SU-DHL-6 (cell line): ENCODE results near the gene SPHKAP.

ENCODE experiments used
- EZH2phosphoT487 ChIP-seq: fragments of 200-600 bp; sonication (generic), shearing (Covaris generic); conservative IDR thresholded peaks from 2 replicates; pipeline ENCODE4 v1.6.1; 2018; ENCODE audit warnings: mild to moderate bottlenecking, antibody characterized with exemption, low read length, moderate library complexity, mixed read lengths
- TF ChIP-seq, protein P1 (sequence below): fragments of 200-600 bp; sonication (generic); IDR thresholded peaks from one replicate; pipeline ENCODE4 v1.5.1; 2017; ENCODE audit warnings: antibody characterized with exemption, mild to moderate bottlenecking, low read length, moderate library complexity; ENCODE audit not compliant: insufficient read depth, poor library complexity, severe bottlenecking

DNA sequence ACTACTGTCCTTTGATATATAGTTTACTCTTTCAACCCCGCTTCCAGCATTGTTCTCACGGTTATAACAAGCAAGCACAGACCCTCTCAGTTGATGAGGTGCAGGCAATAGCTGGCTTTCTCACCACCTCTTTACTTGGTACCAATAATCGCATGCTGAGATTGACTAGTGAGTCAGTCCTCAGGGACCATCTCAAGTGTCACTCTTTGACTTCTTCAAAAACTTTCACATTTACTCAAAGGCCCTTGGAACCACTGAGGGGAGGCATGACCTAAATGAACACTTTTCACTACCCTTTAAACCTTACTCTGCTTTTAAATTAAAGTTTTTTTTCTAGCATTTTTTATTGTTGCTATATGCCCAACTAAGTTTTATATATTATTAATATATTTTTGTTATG, 208.2 kb downstream of the SPHKAP start:
- TF ChIP-seq, protein P1, sequence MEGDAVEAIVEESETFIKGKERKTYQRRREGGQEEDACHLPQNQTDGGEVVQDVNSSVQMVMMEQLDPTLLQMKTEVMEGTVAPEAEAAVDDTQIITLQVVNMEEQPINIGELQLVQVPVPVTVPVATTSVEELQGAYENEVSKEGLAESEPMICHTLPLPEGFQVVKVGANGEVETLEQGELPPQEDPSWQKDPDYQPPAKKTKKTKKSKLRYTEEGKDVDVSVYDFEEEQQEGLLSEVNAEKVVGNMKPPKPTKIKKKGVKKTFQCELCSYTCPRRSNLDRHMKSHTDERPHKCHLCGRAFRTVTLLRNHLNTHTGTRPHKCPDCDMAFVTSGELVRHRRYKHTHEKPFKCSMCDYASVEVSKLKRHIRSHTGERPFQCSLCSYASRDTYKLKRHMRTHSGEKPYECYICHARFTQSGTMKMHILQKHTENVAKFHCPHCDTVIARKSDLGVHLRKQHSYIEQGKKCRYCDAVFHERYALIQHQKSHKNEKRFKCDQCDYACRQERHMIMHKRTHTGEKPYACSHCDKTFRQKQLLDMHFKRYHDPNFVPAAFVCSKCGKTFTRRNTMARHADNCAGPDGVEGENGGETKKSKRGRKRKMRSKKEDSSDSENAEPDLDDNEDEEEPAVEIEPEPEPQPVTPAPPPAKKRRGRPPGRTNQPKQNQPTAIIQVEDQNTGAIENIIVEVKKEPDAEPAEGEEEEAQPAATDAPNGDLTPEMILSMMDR: no peak
- no peak for TF ChIP-seq EZH2phosphoT487
